AG10803 (cell line): ENCODE data around the gene C7orf25.

ENCODE experiments used
- DNase-seq: peaks from one replicate; pipeline ENCODE4 v3.0.0; 2010; ENCODE audit warnings: low read depth
- H3K4me3 ChIP-seq: 2 replicates; pipeline ENCODE4 v1.5.1; 2011; ENCODE audit warnings: mild to moderate bottlenecking, low read length, control low read depth
- TF ChIP-seq, protein P1 (sequence below): conservative IDR thresholded peaks from 2 replicates; pipeline ENCODE4 v1.5.1; 2011; ENCODE audit warnings: mild to moderate bottlenecking, low read length, control low read depth, inconsistent platforms

C7orf25 gene

GRCh38 chr7:42914421-42915045 is 2.7 kb upstream of the C7orf25 start:
- no peak overlapping the region for H3K4me3 ChIP-seq
- TF ChIP-seq, protein P1, sequence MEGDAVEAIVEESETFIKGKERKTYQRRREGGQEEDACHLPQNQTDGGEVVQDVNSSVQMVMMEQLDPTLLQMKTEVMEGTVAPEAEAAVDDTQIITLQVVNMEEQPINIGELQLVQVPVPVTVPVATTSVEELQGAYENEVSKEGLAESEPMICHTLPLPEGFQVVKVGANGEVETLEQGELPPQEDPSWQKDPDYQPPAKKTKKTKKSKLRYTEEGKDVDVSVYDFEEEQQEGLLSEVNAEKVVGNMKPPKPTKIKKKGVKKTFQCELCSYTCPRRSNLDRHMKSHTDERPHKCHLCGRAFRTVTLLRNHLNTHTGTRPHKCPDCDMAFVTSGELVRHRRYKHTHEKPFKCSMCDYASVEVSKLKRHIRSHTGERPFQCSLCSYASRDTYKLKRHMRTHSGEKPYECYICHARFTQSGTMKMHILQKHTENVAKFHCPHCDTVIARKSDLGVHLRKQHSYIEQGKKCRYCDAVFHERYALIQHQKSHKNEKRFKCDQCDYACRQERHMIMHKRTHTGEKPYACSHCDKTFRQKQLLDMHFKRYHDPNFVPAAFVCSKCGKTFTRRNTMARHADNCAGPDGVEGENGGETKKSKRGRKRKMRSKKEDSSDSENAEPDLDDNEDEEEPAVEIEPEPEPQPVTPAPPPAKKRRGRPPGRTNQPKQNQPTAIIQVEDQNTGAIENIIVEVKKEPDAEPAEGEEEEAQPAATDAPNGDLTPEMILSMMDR: no peak

DNA sequence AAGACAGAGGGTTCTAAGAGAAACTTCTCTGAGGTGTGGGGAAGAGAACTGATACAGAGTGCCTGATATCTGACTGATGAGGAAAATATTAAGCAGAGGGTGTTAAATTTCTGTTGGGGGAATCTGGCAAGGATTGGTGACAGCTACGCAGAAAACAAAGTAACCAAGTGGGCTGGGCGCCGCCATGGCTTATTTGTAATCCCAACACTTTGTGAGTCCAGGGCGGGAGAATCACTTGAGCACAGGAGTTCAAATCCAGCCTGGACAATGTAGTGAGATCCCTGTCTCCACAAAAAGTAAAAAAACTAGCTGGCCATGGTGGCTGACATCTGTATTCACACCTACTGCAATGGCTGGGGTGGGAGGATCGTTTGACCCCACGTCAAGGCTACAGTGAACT is 2.1 kb upstream of the C7orf25 start:
- TF ChIP-seq, protein P1: no peak

More at GRCh38 chr7:42914421-42915045, 2.7 kb upstream of the C7orf25 start:
- peak; percentile 80 for DNase-seq

GRCh38 chr7:42913591-42913990 is 1.7 kb upstream of the C7orf25 start:
- TF ChIP-seq, protein P1: no peak
- peak; percentile 2 for DNase-seq
- H3K4me3 ChIP-seq: no peak overlapping the region

More for the DNA sequence above, 2.1 kb upstream of the C7orf25 start:
- no peak for DNase-seq
- no peak overlapping the region for H3K4me3 ChIP-seq

DNA sequence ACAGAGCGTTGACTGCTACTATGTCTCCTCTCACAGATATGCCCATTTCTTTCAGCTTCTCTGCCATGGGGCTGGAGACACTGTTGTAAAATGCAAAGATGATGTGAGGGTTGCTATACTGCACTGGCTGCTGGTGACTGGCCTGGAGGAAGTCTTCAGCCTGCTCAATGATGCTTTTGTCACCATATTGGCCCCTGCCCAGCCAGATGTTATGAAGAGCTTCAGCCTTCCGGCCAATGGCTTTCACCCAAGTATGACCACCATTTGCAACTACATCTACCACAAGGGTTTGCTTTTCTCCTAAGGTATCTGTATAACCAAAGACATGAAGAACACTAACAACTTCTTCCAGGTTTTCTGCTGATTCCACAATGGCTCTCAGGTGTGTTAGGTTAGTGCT is 1.6 kb downstream of the C7orf25 start:
- H3K4me3 ChIP-seq: no peak overlapping the region

GRCh38 chr7:42907316-42907715 is 4.6 kb downstream of the C7orf25 start:
- H3K4me3 ChIP-seq: no peak overlapping the region
- DNase-seq: peak; percentile 74
- TF ChIP-seq, protein P1: no peak

More for the DNA sequence above, 1.6 kb downstream of the C7orf25 start:
- no peak for DNase-seq
- TF ChIP-seq, protein P1: no peak

GRCh38 chr7:42906181-42906580 is 5.7 kb downstream of the C7orf25 start:
- DNase-seq: no peak
- TF ChIP-seq, protein P1: no peak
- H3K4me3 ChIP-seq: no peak overlapping the region

GRCh38 chr7:42902331-42902730 is 9.5 kb downstream of the C7orf25 start:
- TF ChIP-seq, protein P1: no peak
- no peak overlapping the region for H3K4me3 ChIP-seq
- DNase-seq: no peak
